ENCODE measurements around the gene SLC30A2. TPM values are rescaled to one million over a fixed set of nuclear protein-coding genes. Genes with fewer than 3 reads are reported as not detected.

Gene SLC30A2
- polyA plus RNA-seq, 3 donors = not detected

GRCh38 chr1:25994402-25995150 lies 51.3 kb downstream of the SLC30A2 start:
- WGBS (ENCODE audit: insufficient coverage) = no CpG with 5 or more reads among the region's 3 CpGs
- H2AFZ ChIP-seq (ENCODE audit: insufficient read depth, low read depth, low read length, poor library complexity, severe bottlenecking) = no peak overlapping the region
- no peak overlapping the region for H3K27ac Mint-ChIP-seq
- no peak overlapping the region for H3K4me3 Mint-ChIP-seq
- no peak overlapping the region for H3K4me3 ChIP-seq (replicated peaks in 1 of 3; ENCODE audit: low read depth in 2 of 3, low read length in 3 of 3)
- no peaks in the 10 kb centered on the region for H3K9me3 ChIP-seq (replicated peaks in 1 of 2; ENCODE audit: control insufficient read depth in 1 of 2, insufficient read depth in 1 of 2, low read length in 2 of 2)
- H3K36me3 ChIP-seq (replicated peaks in 1 of 2; ENCODE audit: control insufficient read depth in 1 of 2, insufficient read depth in 2 of 2, low read length in 2 of 2) = peaks cover 0 to 22% of the 10 kb centered on the region in 2 donors
- peaks cover 10 to 20% of the 10 kb centered on the region in 2 donors for H3K36me3 Mint-ChIP-seq
- no peak overlapping the region for H3K9ac ChIP-seq (ENCODE audit: insufficient read depth, low read length, poor library complexity, severe bottlenecking)
- intact Hi-C loops (cut with micrococcal nuclease) = loop anchor here in 1 of 2 donors (5.0 kb wide), 1 partner anchor 1352 kb away; the partner anchor contains the start of gene SRRM1
- H3K79me2 ChIP-seq (ENCODE audit: insufficient read depth, low read length) = peaks cover 40% of the 10 kb centered on the region
- no peak overlapping the region for H3K4me2 ChIP-seq (replicated peaks; ENCODE audit: extremely low read depth, low read length, poor library complexity, severe bottlenecking)
- no peaks in the 10 kb centered on the region for H3K27me3 ChIP-seq (ENCODE audit: control insufficient read depth in 2 of 2, insufficient read depth in 2 of 2, low read length in 2 of 2)
- H3K4me1 Mint-ChIP-seq = peaks cover 50% of the 10 kb centered on the region
- H4K20me1 ChIP-seq (ENCODE audit: insufficient read depth, low read length) = peaks cover 7% of the 10 kb centered on the region
- no peak overlapping the region for H3K27ac ChIP-seq (ENCODE audit: low read depth in 1 of 2, low read length in 2 of 2)
- H3K9me3 Mint-ChIP-seq = no peaks in the 10 kb centered on the region
- H3K4me1 ChIP-seq (ENCODE audit: control insufficient read depth in 1 of 2, insufficient read depth in 2 of 2, low read length in 2 of 2) = peaks cover 44 to 50% of the 10 kb centered on the region in 2 donors
- TF ChIP-seq, protein P1, sequence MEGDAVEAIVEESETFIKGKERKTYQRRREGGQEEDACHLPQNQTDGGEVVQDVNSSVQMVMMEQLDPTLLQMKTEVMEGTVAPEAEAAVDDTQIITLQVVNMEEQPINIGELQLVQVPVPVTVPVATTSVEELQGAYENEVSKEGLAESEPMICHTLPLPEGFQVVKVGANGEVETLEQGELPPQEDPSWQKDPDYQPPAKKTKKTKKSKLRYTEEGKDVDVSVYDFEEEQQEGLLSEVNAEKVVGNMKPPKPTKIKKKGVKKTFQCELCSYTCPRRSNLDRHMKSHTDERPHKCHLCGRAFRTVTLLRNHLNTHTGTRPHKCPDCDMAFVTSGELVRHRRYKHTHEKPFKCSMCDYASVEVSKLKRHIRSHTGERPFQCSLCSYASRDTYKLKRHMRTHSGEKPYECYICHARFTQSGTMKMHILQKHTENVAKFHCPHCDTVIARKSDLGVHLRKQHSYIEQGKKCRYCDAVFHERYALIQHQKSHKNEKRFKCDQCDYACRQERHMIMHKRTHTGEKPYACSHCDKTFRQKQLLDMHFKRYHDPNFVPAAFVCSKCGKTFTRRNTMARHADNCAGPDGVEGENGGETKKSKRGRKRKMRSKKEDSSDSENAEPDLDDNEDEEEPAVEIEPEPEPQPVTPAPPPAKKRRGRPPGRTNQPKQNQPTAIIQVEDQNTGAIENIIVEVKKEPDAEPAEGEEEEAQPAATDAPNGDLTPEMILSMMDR (IDR thresholded peaks at IDR 0.05) = no peak
- peaks cover 0 to 5% (median 0%) of the 10 kb centered on the region in 3 donors for H3K27me3 Mint-ChIP-seq (ENCODE audit: low read depth in 3 of 3)
- DNase-seq = no peak

- Histone ChIP-seq H3K36me3 (replicated peaks in 1 of 2; ENCODE audit: control insufficient read depth in 1 of 2, insufficient read depth in 2 of 2, low read length in 2 of 2) (peaks cover 5 to 34% of the 10 kb centered on the region in 2 donors), H3K27ac (ENCODE audit: low read depth in 1 of 2, low read length in 2 of 2) (no peak overlapping the region), H4K20me1 (ENCODE audit: insufficient read depth, low read length) (peaks cover 10% of the 10 kb centered on the region), H3K27me3 (ENCODE audit: control insufficient read depth in 2 of 2, insufficient read depth in 2 of 2, low read length in 2 of 2) (no peaks in the 10 kb centered on the region), H3K4me1 (ENCODE audit: control insufficient read depth in 1 of 2, insufficient read depth in 2 of 2, low read length in 2 of 2) (peaks cover 41 to 47% of the 10 kb centered on the region in 2 donors), H3K4me3 (replicated peaks in 1 of 3; ENCODE audit: low read depth in 2 of 3, low read length in 3 of 3) (no peak overlapping the region), H3K4me2 (replicated peaks; ENCODE audit: extremely low read depth, low read length, poor library complexity, severe bottlenecking) (no peak overlapping the region), H3K9me3 (replicated peaks in 1 of 2; ENCODE audit: control insufficient read depth in 1 of 2, insufficient read depth in 1 of 2, low read length in 2 of 2) (no peaks in the 10 kb centered on the region), H2AFZ (ENCODE audit: insufficient read depth, low read depth, low read length, poor library complexity, severe bottlenecking) (no peak overlapping the region), H3K9ac (ENCODE audit: insufficient read depth, low read length, poor library complexity, severe bottlenecking) (no peak overlapping the region), H3K79me2 (ENCODE audit: insufficient read depth, low read length) (peaks cover 40% of the 10 kb centered on the region)
- 93% methylated on average over 6 of the region's 8 CpGs for WGBS (ENCODE audit: insufficient coverage)
- Mint-ChIP-seq H3K27ac (peak overlapping the region in 1 of 7 donors; percentile 52), H3K9me3 (no peaks in the 10 kb centered on the region), H3K27me3 (ENCODE audit: low read depth in 3 of 3) (peaks cover 0 to 5% (median 0%) of the 10 kb centered on the region in 3 donors), H3K4me1 (peaks cover 51% of the 10 kb centered on the region), H3K36me3 (peaks cover 21 to 30% of the 10 kb centered on the region in 2 donors), H3K4me3 (no peak overlapping the region)
- no peak for DNase-seq
- TF ChIP-seq, protein P1 (IDR thresholded peaks at IDR 0.05) = no peak
- intact Hi-C loops (cut with micrococcal nuclease) = no loop called here
Observed at GRCh38 chr1:25993197-25993951, 52.5 kb downstream of the SLC30A2 start.

Data from CD14-positive monocyte (primary cell).